HFFc6 (cell line): Measurements from ENCODE around the gene ZNF771. TPM values are rescaled to one million over a fixed set of nuclear protein-coding genes. Genes with fewer than 3 reads are reported as not detected.

Source experiments
- DNase-seq: peaks from one replicate; pipeline ENCODE4 v3.0.0-alpha.2; 2018
- H3K27ac Mint-ChIP-seq: 2 replicates; pipeline ENCODE4 v1.8.0; 2020; ENCODE audit warnings: mild to moderate bottlenecking, mixed read lengths
- H3K27me3 Mint-ChIP-seq: 2 replicates; pipeline ENCODE4 v1.8.0; 2021; ENCODE audit warnings: mild to moderate bottlenecking, moderate library complexity, mixed read lengths; ENCODE audit not compliant: insufficient read depth
- H3K36me3 Mint-ChIP-seq: 2 replicates; pipeline ENCODE4 v1.8.0; 2021; ENCODE audit warnings: low read depth, mixed read lengths
- H3K4me1 Mint-ChIP-seq: 2 replicates; pipeline ENCODE4 v1.8.0; 2020; ENCODE audit warnings: low read depth, mixed read lengths
- H3K4me3 Mint-ChIP-seq: 2 replicates; pipeline ENCODE4 v1.8.0; 2020; ENCODE audit warnings: mild to moderate bottlenecking, moderate library complexity, mixed read lengths
- H3K9me3 Mint-ChIP-seq: 2 replicates; pipeline ENCODE4 v1.8.0; 2020; ENCODE audit warnings: mild to moderate bottlenecking, mixed read lengths
- CTCF ChIP-seq: fragments of 200-600 bp; sonication (generic); IDR thresholded peaks from 2 replicates; pipeline ENCODE4 v1.5.0; 2021; ENCODE audit warnings: antibody characterized with exemption, mild to moderate bottlenecking
- total RNA-seq, 6 experiments: library from RNA; stranded (reverse); fragmentation: NEBNext Ultra II Directional; extraction: Animal tissue kit (Norgen Biotek cat#: 25700); gene quantifications; 2 replicates in 1 of 6; 3 replicates in 5 of 6; pipeline ENCODE4 v1.2.3, GENCODE V29; 2021

Gene ZNF771
- total RNA-seq, 6 experiments from 2014 or later = 15.8 to 19.1 (median 16.8) TPM

GRCh38 chr16:30372038-30372712 is 35.2 kb upstream of the ZNF771 start:
- H3K36me3 Mint-ChIP-seq = peaks cover 10% of the 10 kb centered on the region
- H3K9me3 Mint-ChIP-seq = no peaks in the 10 kb centered on the region
- DNase-seq = no peak
- peaks cover 26% of the 10 kb centered on the region for H3K4me1 Mint-ChIP-seq
- peak overlapping the region; percentile 72 for H3K27ac Mint-ChIP-seq
- peaks cover 9% of the 10 kb centered on the region; the same call in 1 of the 2 replicates for H3K27me3 Mint-ChIP-seq
- TF ChIP-seq CTCF = no peak
- no peak overlapping the region; the same call in 1 of the 2 replicates for H3K4me3 Mint-ChIP-seq

GRCh38 chr16:30372725-30373124 is 34.7 kb upstream of the ZNF771 start:
- Mint-ChIP-seq H3K9me3 (no peaks in the 10 kb centered on the region), H3K36me3 (0 out of 2 replicates have a peak, but pooled peaks cover 6% of the 10 kb centered on the region), H3K4me3 (no peak overlapping the region), H3K27me3 (peaks cover 9% of the 10 kb centered on the region), H3K27ac (peak overlapping the region; percentile 22; the same call in 1 of the 2 replicates), H3K4me1 (peaks cover 26% of the 10 kb centered on the region)
- DNase-seq = no peak
- no peak for TF ChIP-seq CTCF

- Mint-ChIP-seq H3K4me1 (peaks cover 29% of the 10 kb centered on the region), H3K9me3 (no peaks in the 10 kb centered on the region), H3K27ac (peak within 1 kb of the TSS; percentile 26; the same call in 1 of the 2 replicates), H3K36me3 (no peaks in the 10 kb centered on the region), H3K27me3 (peaks cover 9% of the 10 kb centered on the region), H3K4me3 (no peak within 1 kb of the TSS)
- TF ChIP-seq CTCF = no peak
- no peak for DNase-seq
These were observed 32.9 kb upstream of the ZNF771 start, which contains the start of gene MYL11 for GRCh38 chr16:30374538-30374937. MYL11 (plus strand) TSS chr16:30374802; CDS start chr16:30374858, 56 bp downstream.

GRCh38 chr16:30375864-30376263 is 31.5 kb upstream of the ZNF771 start:
- H3K4me1 Mint-ChIP-seq = peaks cover 35% of the 10 kb centered on the region
- TF ChIP-seq CTCF = no peak
- peaks cover 5% of the 10 kb centered on the region for H3K36me3 Mint-ChIP-seq
- H3K4me3 Mint-ChIP-seq = no peak overlapping the region
- H3K9me3 Mint-ChIP-seq = no peaks in the 10 kb centered on the region
- no peak overlapping the region for H3K27ac Mint-ChIP-seq
- no peak for DNase-seq
- H3K27me3 Mint-ChIP-seq = peaks cover 5% of the 10 kb centered on the region

GRCh38 chr16:30376461-30376902 is 30.9 kb upstream of the ZNF771 start:
- no peaks in the 10 kb centered on the region for H3K9me3 Mint-ChIP-seq
- H3K4me3 Mint-ChIP-seq = no peak overlapping the region
- H3K27ac Mint-ChIP-seq = peak overlapping the region; percentile 100
- no peak for TF ChIP-seq CTCF
- no peak for DNase-seq
- H3K27me3 Mint-ChIP-seq = peaks cover 3% of the 10 kb centered on the region
- H3K36me3 Mint-ChIP-seq = peaks cover 5% of the 10 kb centered on the region
- H3K4me1 Mint-ChIP-seq = peaks cover 29% of the 10 kb centered on the region
